Breast epithelium (tissue), 4 donors: ENCODE results near the gene TIAM1. TPM values are rescaled to one million over a fixed set of nuclear protein-coding genes. Genes with fewer than 3 reads are reported as not detected.

Experiments
- DNase-seq, 2 donors: peaks; one replicate each; pipeline ENCODE4 v3.0.0-alpha.2; 2019; ENCODE audit warnings: low spot score in 2 of 2
- H3K27ac ChIP-seq, 2 donors: fragments of 200-600 bp; sonication (generic) in 1 of 2; one replicate each; pipeline ENCODE4 v1.5.1; 2016 to 2019; ENCODE audit warnings: mild to moderate bottlenecking in 1 of 2
- H3K27me3 ChIP-seq, 2 donors: fragments of 200-600 bp; sonication (generic) in 1 of 2; one replicate each; pipeline versions ENCODE4 v1.5.1 to v1.6.0; 2017 to 2019; ENCODE audit warnings: control low read depth in 1 of 2, mild to moderate bottlenecking in 1 of 2
- H3K36me3 ChIP-seq: fragments of 200-600 bp; one replicate; pipeline ENCODE4 v1.5.1; 2019
- H3K4me1 ChIP-seq, 2 donors: fragments of 200-600 bp; sonication (generic); one replicate each; pipeline ENCODE4 v1.5.1; 2016 to 2019; ENCODE audit warnings: control low read depth in 1 of 2
- H3K4me3 ChIP-seq, 3 donors: fragments of 200-600 bp; sonication (generic); 1 replicate in 2 of 3; 2 replicates in 1 of 3; pipeline ENCODE4 v1.5.1; 2016 to 2019; ENCODE audit warnings: mild to moderate bottlenecking in 3 of 3, moderate library complexity in 2 of 3
- H3K9me3 ChIP-seq, 2 donors: fragments of 200-600 bp; sonication (generic) in 1 of 2; one replicate each; pipeline ENCODE4 v1.5.1; 2016 to 2019; ENCODE audit warnings: control low read depth in 1 of 2
- CTCF ChIP-seq, 3 donors: fragments of 450-650 bp; IDR thresholded peaks; one replicate each; pipeline ENCODE4 v1.5.1; 2016 to 2017; ENCODE audit warnings: antibody characterized with exemption in 3 of 3, mild to moderate bottlenecking in 3 of 3, moderate library complexity in 3 of 3
- POLR2A ChIP-seq: fragments of 450-650 bp; IDR thresholded peaks from one replicate; pipeline ENCODE4 v1.6.1; 2016; ENCODE audit warnings: antibody characterized with exemption, mild to moderate bottlenecking, moderate library complexity
- POLR2AphosphoS5 ChIP-seq, 3 donors: sonication (generic); formaldehyde crosslinking; IDR thresholded peaks; one replicate each; pipeline ENCODE4 v1.6.1; 2017; ENCODE audit warnings: antibody characterized with exemption in 3 of 3
- intact Hi-C: fragments of 100-400 bp; cut with DNase I; formaldehyde crosslinking; loops from one replicate; pipeline ENCODE4 v1.15.1; 2023; ENCODE audit warnings: low total_unique reads
- total RNA-seq, 3 donors: library from RNA; depleted of rRNA; stranded (reverse); fragments of >200 nt; gene quantifications; one replicate each; pipeline ENCODE4 v1.1.0, GENCODE V29; 2016

TIAM1 gene
- total RNA-seq, 3 donors from 2014 or later = 10.6 to 17.7 (median 11.8) TPM

GRCh38 chr21:31180256-31181081, 163.6 kb downstream of the TIAM1 start:
- Histone ChIP-seq H3K27me3 (no peaks in the 10 kb centered on the region), H3K36me3 (no peaks in the 10 kb centered on the region), H3K4me1 (no peaks in the 10 kb centered on the region), H3K27ac (no peak overlapping the region), H3K4me3 (no peak overlapping the region), H3K9me3 (no peaks in the 10 kb centered on the region)
- TF ChIP-seq POLR2A (no peak), CTCF (IDR thresholded peaks at IDR 0.05) (peak in 2 of 3 donors; percentile 26 to 31), POLR2AphosphoS5 (IDR thresholded peaks at IDR 0.05) (no peak)
- no peak for DNase-seq
- intact Hi-C loops = loop anchor here (10.0 kb wide), 1 partner anchor 86 kb away; no protein-coding TSS in a partner anchor

GRCh38 chr21:31176725-31177124, 167.3 kb downstream of the TIAM1 start:
- Histone ChIP-seq H3K9me3 (no peaks in the 10 kb centered on the region), H3K4me3 (no peak overlapping the region), H3K36me3 (no peaks in the 10 kb centered on the region), H3K27me3 (no peaks in the 10 kb centered on the region), H3K27ac (no peak overlapping the region), H3K4me1 (no peaks in the 10 kb centered on the region)
- intact Hi-C loops = no loop called here
- TF ChIP-seq CTCF (IDR thresholded peaks at IDR 0.05) (no peak), POLR2A (no peak), POLR2AphosphoS5 (IDR thresholded peaks at IDR 0.05) (no peak)
- DNase-seq = no peak

- no peak overlapping the region for H3K27ac ChIP-seq
- H3K9me3 ChIP-seq = no peaks in the 10 kb centered on the region
These were observed 167.9 kb downstream of the TIAM1 start for GRCh38 chr21:31176080-31176551.

DNA sequence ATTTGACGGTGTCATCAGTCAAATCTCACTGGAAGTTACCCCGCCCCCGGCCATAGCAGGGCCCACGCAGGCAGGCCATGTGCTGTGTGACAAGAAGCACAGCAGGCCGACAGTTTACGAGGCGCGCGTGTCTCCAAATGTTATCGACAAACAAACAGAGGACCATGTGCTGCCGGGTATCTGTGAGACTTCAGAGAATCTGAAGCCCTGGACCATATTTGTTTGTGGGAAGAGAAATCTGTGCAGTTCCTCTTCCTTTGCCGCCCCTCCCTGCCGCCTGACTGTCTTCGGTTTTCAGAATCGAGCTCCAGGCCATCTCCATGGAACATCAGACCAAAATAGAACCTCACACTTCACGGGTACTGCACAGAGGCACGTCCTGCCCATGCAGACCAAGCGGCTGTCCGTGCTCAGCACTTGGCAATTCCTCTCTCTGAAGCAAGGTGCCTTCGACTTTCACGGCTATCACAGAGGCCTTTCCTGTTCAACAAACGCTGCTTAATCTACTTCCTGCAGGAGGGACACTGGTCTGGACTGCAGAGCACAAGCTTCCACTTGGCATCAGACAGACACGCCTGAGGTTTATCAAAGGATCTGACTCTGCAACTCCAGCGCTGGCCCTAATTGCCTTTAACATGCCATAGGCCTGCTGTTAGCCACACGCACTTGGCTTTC, 170.0 kb downstream of the TIAM1 start:
- Histone ChIP-seq H3K9me3 (no peaks in the 10 kb centered on the region), H3K27ac (no peak overlapping the region), H3K4me3 (no peak overlapping the region), H3K36me3 (no peaks in the 10 kb centered on the region), H3K27me3 (no peaks in the 10 kb centered on the region), H3K4me1 (no peaks in the 10 kb centered on the region)
- intact Hi-C loops = no loop called here
- TF ChIP-seq POLR2AphosphoS5 (IDR thresholded peaks at IDR 0.05) = no peak
- TF ChIP-seq POLR2A = no peak
- TF ChIP-seq CTCF (IDR thresholded peaks at IDR 0.05) = no peak
- DNase-seq = no peak

More at GRCh38 chr21:31176080-31176551, 167.9 kb downstream of the TIAM1 start:
- no peaks in the 10 kb centered on the region for H3K27me3 ChIP-seq
- no peak overlapping the region for H3K4me3 ChIP-seq
- TF ChIP-seq CTCF (IDR thresholded peaks at IDR 0.05) (no peak), POLR2A (no peak), POLR2AphosphoS5 (IDR thresholded peaks at IDR 0.05) (no peak)
- no peaks in the 10 kb centered on the region for H3K4me1 ChIP-seq
- H3K36me3 ChIP-seq = no peaks in the 10 kb centered on the region
- DNase-seq = no peak
- intact Hi-C loops = no loop called here

DNA sequence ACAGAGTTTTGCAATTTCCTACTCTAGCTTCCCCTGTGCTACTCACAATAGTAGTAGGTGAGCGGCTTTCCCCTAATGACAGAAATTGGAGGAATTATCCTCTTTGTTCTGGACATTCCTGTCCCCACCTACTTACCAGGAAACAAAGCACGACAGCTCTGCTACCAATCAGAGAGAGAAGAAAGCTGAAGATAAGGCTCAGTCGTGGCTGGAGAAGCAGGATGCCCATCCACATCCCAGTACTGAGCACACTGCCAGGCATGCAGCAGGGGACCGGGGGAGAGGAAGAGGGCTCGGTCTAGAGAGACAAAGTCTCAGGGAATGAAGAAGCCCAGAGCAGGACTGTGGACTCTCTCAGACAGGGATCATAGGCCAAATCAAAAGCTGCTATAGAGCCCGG, 171.7 kb downstream of the TIAM1 start:
- intact Hi-C loops = no loop called here
- no peaks in the 10 kb centered on the region for H3K36me3 ChIP-seq
- DNase-seq = no peak
- TF ChIP-seq POLR2AphosphoS5 (IDR thresholded peaks at IDR 0.05) (no peak), POLR2A (no peak), CTCF (IDR thresholded peaks at IDR 0.05) (no peak)
- no peaks in the 10 kb centered on the region for H3K4me1 ChIP-seq
- no peaks in the 10 kb centered on the region for H3K9me3 ChIP-seq
- H3K4me3 ChIP-seq = no peak overlapping the region
- no peaks in the 10 kb centered on the region for H3K27me3 ChIP-seq
- no peak overlapping the region for H3K27ac ChIP-seq
